ENCODE data around the gene PSMD5. TPM values are rescaled to one million over a fixed set of nuclear protein-coding genes. Genes with fewer than 3 reads are reported as not detected.

Gene PSMD5
- total RNA-seq, 3 donors from 2014 or later (not counting 1 experiment from before 2014, with no cell fraction given): 24.6 to 41.2 (median 37.1) TPM

DNA sequence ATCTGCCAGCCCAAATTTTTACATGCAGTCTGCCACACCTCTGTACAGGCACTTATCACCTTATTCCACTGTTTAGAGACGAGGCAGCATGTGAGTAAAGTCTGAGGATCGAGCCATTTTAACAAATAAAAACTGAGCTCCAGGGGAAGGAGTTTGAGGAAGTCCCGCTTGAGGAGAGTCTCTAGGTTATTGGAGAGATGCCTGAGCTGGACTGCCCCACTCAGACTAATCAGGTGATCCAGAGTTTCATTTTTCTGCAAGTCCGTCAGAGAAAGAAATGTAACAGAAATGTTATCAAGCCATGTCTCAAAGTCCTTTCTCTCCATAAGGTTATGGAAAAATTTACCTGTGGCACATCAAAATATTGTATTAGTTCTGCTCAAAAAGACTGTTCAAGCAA lies 54.8 kb downstream of the PSMD5 start:
- 74% methylated on average over 4 of the region's 4 CpGs for WGBS (ENCODE audit: insufficient coverage)
- Mint-ChIP-seq H3K4me3 (no peak overlapping the region), H3K9me3 (no peaks in the 10 kb centered on the region), H3K4me1 (peaks cover 67 to 70% of the 10 kb centered on the region in 2 donors), H3K36me3 (no peaks in the 10 kb centered on the region), H3K27ac (peak overlapping the region; percentile 1 to 45), H3K27me3 (ENCODE audit: low read depth in 2 of 2) (no peaks in the 10 kb centered on the region)
- intact Hi-C loops (cut with micrococcal nuclease): no loop called here
- ATAC-seq (no peak), DNase-seq (no peak)
- Histone ChIP-seq H3K27me3 (ENCODE audit: control insufficient read depth, insufficient read depth, low read length) (no peaks in the 10 kb centered on the region), H3K36me3 (ENCODE audit: control insufficient read depth, insufficient read depth, low read length) (peaks cover 24% of the 10 kb centered on the region), H3K4me1 (ENCODE audit: control insufficient read depth, insufficient read depth, low read length) (peaks cover 6% of the 10 kb centered on the region), H3K27ac (ENCODE audit: low read length) (no peak overlapping the region), H3K9me3 (ENCODE audit: control insufficient read depth, insufficient read depth, low read length) (no peaks in the 10 kb centered on the region), H3K4me3 (ENCODE audit: low read length) (no peak overlapping the region)
- TF ChIP-seq, protein P1, sequence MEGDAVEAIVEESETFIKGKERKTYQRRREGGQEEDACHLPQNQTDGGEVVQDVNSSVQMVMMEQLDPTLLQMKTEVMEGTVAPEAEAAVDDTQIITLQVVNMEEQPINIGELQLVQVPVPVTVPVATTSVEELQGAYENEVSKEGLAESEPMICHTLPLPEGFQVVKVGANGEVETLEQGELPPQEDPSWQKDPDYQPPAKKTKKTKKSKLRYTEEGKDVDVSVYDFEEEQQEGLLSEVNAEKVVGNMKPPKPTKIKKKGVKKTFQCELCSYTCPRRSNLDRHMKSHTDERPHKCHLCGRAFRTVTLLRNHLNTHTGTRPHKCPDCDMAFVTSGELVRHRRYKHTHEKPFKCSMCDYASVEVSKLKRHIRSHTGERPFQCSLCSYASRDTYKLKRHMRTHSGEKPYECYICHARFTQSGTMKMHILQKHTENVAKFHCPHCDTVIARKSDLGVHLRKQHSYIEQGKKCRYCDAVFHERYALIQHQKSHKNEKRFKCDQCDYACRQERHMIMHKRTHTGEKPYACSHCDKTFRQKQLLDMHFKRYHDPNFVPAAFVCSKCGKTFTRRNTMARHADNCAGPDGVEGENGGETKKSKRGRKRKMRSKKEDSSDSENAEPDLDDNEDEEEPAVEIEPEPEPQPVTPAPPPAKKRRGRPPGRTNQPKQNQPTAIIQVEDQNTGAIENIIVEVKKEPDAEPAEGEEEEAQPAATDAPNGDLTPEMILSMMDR (IDR thresholded peaks at IDR 0.05): no peak

DNA sequence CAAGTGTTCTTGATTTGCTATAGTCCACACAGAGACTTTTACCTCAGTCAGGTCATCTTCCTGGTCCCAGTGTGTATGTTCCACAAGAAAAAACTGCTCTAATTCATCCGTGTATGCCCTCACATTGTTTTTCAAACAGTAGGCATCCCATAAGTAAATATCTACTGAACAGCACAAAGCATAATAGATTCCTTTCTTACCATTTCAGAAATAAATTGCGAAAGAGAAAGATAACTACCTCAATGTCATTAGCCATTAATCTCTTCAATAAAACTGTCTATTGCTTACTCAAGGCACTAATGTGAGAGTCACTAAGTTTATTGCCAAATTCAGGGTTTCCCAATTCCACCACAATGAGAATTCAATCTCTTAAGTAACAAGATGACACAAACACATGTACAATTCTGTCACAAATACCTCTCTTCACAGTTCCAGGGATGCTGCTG lies 59.1 kb downstream of the PSMD5 start:
- H3K4me3 Mint-ChIP-seq: no peak overlapping the region

DNA sequence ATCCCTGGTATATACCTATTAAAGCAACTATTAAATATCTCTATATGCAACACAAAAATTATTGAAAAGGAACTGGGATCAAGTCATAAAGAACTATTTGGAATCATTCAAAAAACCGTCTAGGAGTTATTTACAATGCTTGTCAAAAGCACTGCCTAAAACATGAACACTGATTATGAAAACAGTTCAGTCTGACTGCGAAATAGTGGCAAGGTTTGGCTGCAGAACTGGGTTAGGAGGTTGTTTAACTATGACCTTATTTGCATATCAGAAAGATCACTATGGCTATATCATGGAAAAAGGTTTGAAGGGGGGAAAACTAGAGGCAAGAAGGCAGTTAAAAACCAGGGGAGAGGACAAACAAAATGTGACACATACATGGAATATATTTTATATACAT lies 61.5 kb downstream of the PSMD5 start:
- no peak overlapping the region for H3K4me3 ChIP-seq (ENCODE audit: low read length)
- H3K27ac Mint-ChIP-seq: peak overlapping the region in 1 of 2 donors; percentile 41

More for the DNA sequence above, 59.1 kb downstream of the PSMD5 start:
- intact Hi-C loops (cut with micrococcal nuclease): no loop called here
- Histone ChIP-seq H3K4me3 (ENCODE audit: low read length) (no peak overlapping the region), H3K9me3 (ENCODE audit: control insufficient read depth, insufficient read depth, low read length) (no peaks in the 10 kb centered on the region), H3K27me3 (ENCODE audit: control insufficient read depth, insufficient read depth, low read length) (no peaks in the 10 kb centered on the region), H3K36me3 (ENCODE audit: control insufficient read depth, insufficient read depth, low read length) (peaks cover 23% of the 10 kb centered on the region), H3K4me1 (ENCODE audit: control insufficient read depth, insufficient read depth, low read length) (peaks cover 9% of the 10 kb centered on the region), H3K27ac (ENCODE audit: low read length) (no peak overlapping the region)
- Mint-ChIP-seq H3K9me3 (no peaks in the 10 kb centered on the region), H3K4me1 (peaks cover 46 to 47% of the 10 kb centered on the region in 2 donors), H3K36me3 (no peaks in the 10 kb centered on the region), H3K27ac (peak overlapping the region; percentile 36 to 57), H3K27me3 (ENCODE audit: low read depth in 2 of 2) (no peaks in the 10 kb centered on the region)
- TF ChIP-seq, protein P1 (IDR thresholded peaks at IDR 0.05): no peak
- DNase-seq: no peak
- WGBS (ENCODE audit: insufficient coverage): 96% methylated on average over 2 of the region's 2 CpGs
- ATAC-seq: peak in 1 of 3 donors; percentile 59

More for the DNA sequence above, 61.5 kb downstream of the PSMD5 start:
- H3K27me3 ChIP-seq (ENCODE audit: control insufficient read depth, insufficient read depth, low read length): no peaks in the 10 kb centered on the region
- DNase-seq (no peak), ATAC-seq (no peak)
- intact Hi-C loops (cut with micrococcal nuclease): no loop called here
- Mint-ChIP-seq H3K27me3 (ENCODE audit: low read depth in 2 of 2) (no peaks in the 10 kb centered on the region), H3K36me3 (peaks cover 19% of the 10 kb centered on the region), H3K9me3 (no peaks in the 10 kb centered on the region), H3K4me1 (peaks cover 33 to 37% of the 10 kb centered on the region in 2 donors), H3K4me3 (no peak overlapping the region)
- TF ChIP-seq, protein P1 (IDR thresholded peaks at IDR 0.05): no peak
- H3K9me3 ChIP-seq (ENCODE audit: control insufficient read depth, insufficient read depth, low read length): no peaks in the 10 kb centered on the region
- WGBS (ENCODE audit: insufficient coverage): 97% methylated on average over 2 of the region's 2 CpGs
- peaks cover 9% of the 10 kb centered on the region for H3K4me1 ChIP-seq (ENCODE audit: control insufficient read depth, insufficient read depth, low read length)
- no peak overlapping the region for H3K27ac ChIP-seq (ENCODE audit: low read length)
- peaks cover 33% of the 10 kb centered on the region for H3K36me3 ChIP-seq (ENCODE audit: control insufficient read depth, insufficient read depth, low read length)

Measured in natural killer cell (primary cell).